Gastrocnemius medialis (tissue), 4 donors: ENCODE data around the gene BRAT1. TPM values are rescaled to one million over a fixed set of nuclear protein-coding genes. Genes with fewer than 3 reads are reported as not detected.

Experiments
- ATAC-seq, 2 donors: fragments of 150-250 bp; one replicate each; pipeline ENCODE4 v1.9.1; 2016
- DNase-seq, 2 donors: peaks; one replicate each; pipeline ENCODE4 v3.0.0-alpha.2; 2019
- H3K27ac ChIP-seq, 4 donors: fragments of 200-600 bp; sonication (generic); 1 replicate in 1 of 4; 2 replicates in 3 of 4; pipeline ENCODE4 v1.5.1; 2016 to 2018; ENCODE audit warnings: mild to moderate bottlenecking in 2 of 4, moderate library complexity in 1 of 4
- H3K27me3 ChIP-seq, 3 donors: fragments of 200-600 bp; sonication (generic) in 2 of 3; 1 replicate in 1 of 3; 2 replicates in 2 of 3; pipeline versions ENCODE4 v1.5.1 to v1.6.0; 2016 to 2019; ENCODE audit warnings: mild to moderate bottlenecking in 1 of 3, moderate library complexity in 1 of 3
- H3K36me3 ChIP-seq, 2 donors: fragments of 200-600 bp; sonication (generic) in 1 of 2; one replicate each; pipeline ENCODE4 v1.5.1; 2017 to 2018
- H3K4me1 ChIP-seq, 2 donors: fragments of 200-600 bp; sonication (generic) in 1 of 2; one replicate each; pipeline ENCODE4 v1.5.1; 2016 to 2017; ENCODE audit warnings: mild to moderate bottlenecking in 2 of 2
- H3K4me3 ChIP-seq, 4 donors: fragments of 200-600 bp; sonication (generic) in 3 of 4; 1 replicate in 1 of 4; 2 replicates in 3 of 4; pipeline ENCODE4 v1.5.1; 2016 to 2019; ENCODE audit warnings: mild to moderate bottlenecking in 2 of 4
- H3K9me3 ChIP-seq, 3 donors: fragments of 200-600 bp; sonication (generic) in 2 of 3; 1 replicate in 1 of 3; 2 replicates in 2 of 3; pipeline ENCODE4 v1.5.1; 2016 to 2019
- POLR2A ChIP-seq, 2 donors: fragments of 450-650 bp; IDR thresholded peaks; one replicate each; pipeline ENCODE4 v1.6.1; 2017; ENCODE audit warnings: antibody characterized with exemption in 2 of 2, mild to moderate bottlenecking in 2 of 2, moderate library complexity in 2 of 2
- in situ Hi-C, 4 donors: fragments of 200-750 bp; cut with MboI; loops; one replicate each; pipeline versions ENCODE4 v1.15.0 to v1.8.0; 2017; ENCODE audit warnings: low sequenced_read_pairs in 4 of 4
- intact Hi-C: fragments of 100-400 bp; cut with DNase I; formaldehyde crosslinking; loops from one replicate; pipeline ENCODE4 v1.15.1; 2023; ENCODE audit warnings: low total_unique reads
- total RNA-seq, 4 donors: library from RNA; depleted of rRNA; stranded (reverse); fragments of >200 nt; gene quantifications; one replicate each; pipeline versions ENCODE4 v1.1.0 to v1.2.3, GENCODE V29; 2016
- TF ChIP-seq, protein P1 (sequence below), 5 experiments: fragments of 450-650 bp in 3 of 5; fragments of 200-600 bp in 2 of 5; sonication (generic) in 2 of 5; IDR thresholded peaks in 4 of 5; conservative IDR thresholded peaks in 1 of 5; 1 replicate in 4 of 5; 2 replicates in 1 of 5; pipeline ENCODE4 v1.5.1; 2016 to 2019; ENCODE audit warnings: antibody characterized with exemption in 5 of 5, mild to moderate bottlenecking in 3 of 5, moderate library complexity in 3 of 5

BRAT1 gene
- total RNA-seq, 4 donors from 2014 or later, result 15.3 to 36.4 (median 20.2) TPM

DNA sequence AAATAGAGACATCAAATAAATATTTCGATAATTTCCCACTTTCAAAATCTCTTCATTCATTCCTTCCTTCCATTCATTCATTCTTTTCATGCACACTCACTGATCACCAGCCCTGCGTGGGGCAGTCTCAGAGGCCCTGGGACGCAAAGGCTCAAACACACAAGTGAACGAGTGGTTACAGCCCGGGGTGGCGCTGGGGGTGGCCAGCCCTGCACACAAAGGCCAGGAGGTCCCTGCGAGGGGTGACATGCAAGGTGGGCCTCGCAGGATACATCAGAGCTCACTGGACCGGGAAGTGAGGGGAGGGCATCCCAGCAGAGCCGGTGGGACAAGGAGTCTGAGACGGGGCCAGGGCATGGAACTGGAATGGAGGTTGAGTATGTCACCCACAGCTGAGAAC, 46.6 kb upstream of the BRAT1 start:
- Histone ChIP-seq H3K4me3 (no peak overlapping the region), H3K27ac (no peak overlapping the region), H3K4me1 (peaks cover 0 to 4% of the 10 kb centered on the region in 2 donors), H3K9me3 (no peaks in the 10 kb centered on the region), H3K27me3 (no peaks in the 10 kb centered on the region), H3K36me3 (peaks cover 0 to 14% of the 10 kb centered on the region in 2 donors)
- in situ Hi-C loops, result no loop called here
- intact Hi-C loops, result no loop called here
- TF ChIP-seq, protein P1, sequence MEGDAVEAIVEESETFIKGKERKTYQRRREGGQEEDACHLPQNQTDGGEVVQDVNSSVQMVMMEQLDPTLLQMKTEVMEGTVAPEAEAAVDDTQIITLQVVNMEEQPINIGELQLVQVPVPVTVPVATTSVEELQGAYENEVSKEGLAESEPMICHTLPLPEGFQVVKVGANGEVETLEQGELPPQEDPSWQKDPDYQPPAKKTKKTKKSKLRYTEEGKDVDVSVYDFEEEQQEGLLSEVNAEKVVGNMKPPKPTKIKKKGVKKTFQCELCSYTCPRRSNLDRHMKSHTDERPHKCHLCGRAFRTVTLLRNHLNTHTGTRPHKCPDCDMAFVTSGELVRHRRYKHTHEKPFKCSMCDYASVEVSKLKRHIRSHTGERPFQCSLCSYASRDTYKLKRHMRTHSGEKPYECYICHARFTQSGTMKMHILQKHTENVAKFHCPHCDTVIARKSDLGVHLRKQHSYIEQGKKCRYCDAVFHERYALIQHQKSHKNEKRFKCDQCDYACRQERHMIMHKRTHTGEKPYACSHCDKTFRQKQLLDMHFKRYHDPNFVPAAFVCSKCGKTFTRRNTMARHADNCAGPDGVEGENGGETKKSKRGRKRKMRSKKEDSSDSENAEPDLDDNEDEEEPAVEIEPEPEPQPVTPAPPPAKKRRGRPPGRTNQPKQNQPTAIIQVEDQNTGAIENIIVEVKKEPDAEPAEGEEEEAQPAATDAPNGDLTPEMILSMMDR (IDR thresholded peaks at IDR 0.05 in 4 of 5, conservative IDR thresholded peaks at IDR 0.05 in 1 of 5), result no peak
- no peak for TF ChIP-seq POLR2A (IDR thresholded peaks at IDR 0.05)
- ATAC-seq, result no peak
- DNase-seq, result no peak

DNA sequence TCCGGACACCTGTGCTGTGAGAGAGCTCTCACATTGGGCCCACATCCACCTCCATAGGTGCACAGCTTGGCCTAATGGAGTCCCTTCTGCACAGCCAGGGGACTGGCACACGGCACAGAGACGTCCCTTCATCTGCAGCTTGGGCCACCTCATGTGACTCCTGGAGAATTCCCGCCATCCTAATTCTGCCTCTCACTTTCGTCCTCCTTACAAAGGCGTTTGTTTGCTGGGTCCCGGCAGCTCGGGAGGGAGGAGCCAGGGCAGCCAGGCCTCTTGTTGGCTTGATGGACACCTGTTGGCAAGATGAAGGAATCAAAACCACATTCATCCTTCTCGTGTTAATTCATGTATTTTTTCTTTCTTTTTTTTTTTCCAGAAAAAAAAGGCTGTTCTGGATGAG, 45.7 kb upstream of the BRAT1 start:
- H3K36me3 ChIP-seq, result peaks cover 0 to 14% of the 10 kb centered on the region in 2 donors
- no peak for DNase-seq
- H3K27ac ChIP-seq, result no peak overlapping the region
- intact Hi-C loops (no loop called here), in situ Hi-C loops (no loop called here)
- no peaks in the 10 kb centered on the region for H3K4me1 ChIP-seq
- no peak for ATAC-seq
- H3K9me3 ChIP-seq, result no peaks in the 10 kb centered on the region
- no peak overlapping the region for H3K4me3 ChIP-seq
- TF ChIP-seq, protein P1 (IDR thresholded peaks at IDR 0.05 in 4 of 5, conservative IDR thresholded peaks at IDR 0.05 in 1 of 5), result no peak
- TF ChIP-seq POLR2A (IDR thresholded peaks at IDR 0.05), result no peak
- H3K27me3 ChIP-seq, result no peaks in the 10 kb centered on the region

DNA sequence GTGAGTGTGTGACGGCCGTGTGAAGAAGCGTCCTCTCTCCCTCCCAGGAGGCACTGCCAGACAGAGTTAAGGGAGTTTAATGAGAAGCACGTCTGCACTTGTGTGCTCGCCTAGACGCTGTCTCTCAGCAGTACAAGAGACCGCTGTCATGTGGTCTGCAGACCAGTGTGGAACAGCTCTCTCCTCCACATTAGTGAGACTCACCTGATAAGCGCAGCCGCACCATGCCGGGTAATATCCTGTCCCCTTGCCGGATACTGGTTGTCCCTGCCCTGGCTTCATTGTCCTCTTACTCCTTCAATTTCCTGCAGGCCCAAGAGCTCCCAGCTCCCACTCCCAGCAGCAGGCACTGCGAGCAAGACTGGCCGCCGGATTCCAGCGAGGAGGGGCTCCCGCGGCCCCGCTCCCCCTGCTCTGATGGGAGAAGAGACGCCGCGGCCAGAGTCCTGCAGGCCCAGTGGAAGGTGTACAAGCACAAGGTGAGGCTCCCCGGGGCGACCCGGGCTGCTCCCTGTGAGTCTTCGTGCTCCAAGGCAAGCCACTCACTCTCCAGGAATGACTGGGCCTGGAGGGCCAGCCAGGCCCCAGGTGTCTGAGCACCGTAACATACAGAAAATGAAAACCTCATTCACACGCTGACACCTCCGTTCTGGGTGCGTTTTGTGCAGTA, 43.0 kb upstream of the BRAT1 start:
- Histone ChIP-seq H3K9me3 (no peaks in the 10 kb centered on the region), H3K4me1 (no peaks in the 10 kb centered on the region), H3K4me3 (no peak overlapping the region), H3K27me3 (no peaks in the 10 kb centered on the region), H3K27ac (no peak overlapping the region), H3K36me3 (peaks cover 0 to 28% of the 10 kb centered on the region in 2 donors)
- TF ChIP-seq, protein P1 (IDR thresholded peaks at IDR 0.05 in 4 of 5, conservative IDR thresholded peaks at IDR 0.05 in 1 of 5), result no peak
- TF ChIP-seq POLR2A (IDR thresholded peaks at IDR 0.05), result no peak
- no peak for DNase-seq
- in situ Hi-C loops (no loop called here), intact Hi-C loops (no loop called here)
- no peak for ATAC-seq

DNA sequence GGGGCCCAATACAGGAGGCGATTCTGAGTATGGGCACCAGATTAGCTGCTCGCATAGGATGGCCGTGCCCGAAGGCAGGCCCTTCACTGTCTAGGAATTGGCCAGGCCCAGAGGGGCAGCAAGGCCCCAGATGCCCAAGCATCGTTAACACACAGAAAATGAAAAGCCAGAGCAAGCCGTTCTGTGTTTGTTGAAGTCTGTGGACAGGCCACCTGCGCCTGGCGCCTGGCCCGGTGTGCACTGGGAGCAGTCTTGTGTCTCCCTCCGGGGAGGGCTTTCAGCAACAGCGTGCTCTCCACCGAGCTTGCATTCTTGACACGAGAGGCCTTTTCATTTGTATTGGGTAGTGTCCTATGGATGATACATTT, 41.9 kb upstream of the BRAT1 start:
- in situ Hi-C loops, result no loop called here
- no peak for DNase-seq
- intact Hi-C loops, result no loop called here
- no peak for ATAC-seq
- H3K4me1 ChIP-seq, result no peaks in the 10 kb centered on the region
- H3K4me3 ChIP-seq, result no peak overlapping the region
- no peaks in the 10 kb centered on the region for H3K9me3 ChIP-seq
- peaks cover 0 to 34% of the 10 kb centered on the region in 2 donors for H3K36me3 ChIP-seq
- no peaks in the 10 kb centered on the region for H3K27me3 ChIP-seq
- H3K27ac ChIP-seq, result no peak overlapping the region
- no peak for TF ChIP-seq POLR2A (IDR thresholded peaks at IDR 0.05)
- TF ChIP-seq, protein P1 (IDR thresholded peaks at IDR 0.05 in 4 of 5, conservative IDR thresholded peaks at IDR 0.05 in 1 of 5), result no peak
